ENCODE data around the gene CST7.

The CST7 gene, protein sequence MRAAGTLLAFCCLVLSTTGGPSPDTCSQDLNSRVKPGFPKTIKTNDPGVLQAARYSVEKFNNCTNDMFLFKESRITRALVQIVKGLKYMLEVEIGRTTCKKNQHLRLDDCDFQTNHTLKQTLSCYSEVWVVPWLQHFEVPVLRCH

DNA sequence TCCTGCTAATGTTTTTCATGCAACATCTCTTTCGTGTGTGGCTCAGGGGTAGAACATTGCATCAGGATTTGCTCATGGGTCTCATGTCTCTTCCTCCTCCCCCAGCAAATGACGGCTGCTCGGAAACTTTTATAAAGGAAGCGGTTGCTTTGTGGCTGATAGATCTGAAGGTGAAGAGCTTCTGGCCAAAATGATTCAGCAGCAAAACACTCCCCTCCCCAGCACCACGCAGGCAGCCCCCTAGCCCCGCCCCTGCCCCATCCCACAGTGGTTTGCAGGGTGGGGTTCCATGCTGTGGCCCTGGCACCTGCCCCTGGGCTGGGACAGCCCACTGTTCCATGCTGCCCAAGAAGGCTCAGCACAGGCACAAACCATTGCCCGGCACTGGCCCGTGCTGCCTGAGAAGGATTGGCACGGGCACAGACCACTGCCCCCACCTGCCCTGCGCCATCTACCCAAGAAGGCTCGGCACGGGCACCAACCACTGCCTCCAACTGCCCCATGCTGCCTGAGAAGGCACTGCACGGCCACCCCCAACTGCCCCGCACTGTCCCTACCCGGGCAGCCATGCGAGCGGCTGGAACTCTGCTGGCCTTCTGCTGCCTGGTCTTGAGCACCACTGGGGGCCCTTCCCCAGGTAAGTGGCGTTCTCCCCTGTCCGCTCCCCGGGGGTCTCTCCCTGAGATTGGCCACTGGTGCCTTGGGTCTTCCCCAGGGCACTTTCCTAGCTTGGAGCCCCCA is at the start of gene CST7:
Gene CST7 (plus strand): TSS at position 331 of the 741 bp plus-strand sequence. CDS start 237 bp downstream, at position 568.
- no peak for DNase-seq (ENCODE audit: low read depth)
- TF ChIP-seq, protein P1, sequence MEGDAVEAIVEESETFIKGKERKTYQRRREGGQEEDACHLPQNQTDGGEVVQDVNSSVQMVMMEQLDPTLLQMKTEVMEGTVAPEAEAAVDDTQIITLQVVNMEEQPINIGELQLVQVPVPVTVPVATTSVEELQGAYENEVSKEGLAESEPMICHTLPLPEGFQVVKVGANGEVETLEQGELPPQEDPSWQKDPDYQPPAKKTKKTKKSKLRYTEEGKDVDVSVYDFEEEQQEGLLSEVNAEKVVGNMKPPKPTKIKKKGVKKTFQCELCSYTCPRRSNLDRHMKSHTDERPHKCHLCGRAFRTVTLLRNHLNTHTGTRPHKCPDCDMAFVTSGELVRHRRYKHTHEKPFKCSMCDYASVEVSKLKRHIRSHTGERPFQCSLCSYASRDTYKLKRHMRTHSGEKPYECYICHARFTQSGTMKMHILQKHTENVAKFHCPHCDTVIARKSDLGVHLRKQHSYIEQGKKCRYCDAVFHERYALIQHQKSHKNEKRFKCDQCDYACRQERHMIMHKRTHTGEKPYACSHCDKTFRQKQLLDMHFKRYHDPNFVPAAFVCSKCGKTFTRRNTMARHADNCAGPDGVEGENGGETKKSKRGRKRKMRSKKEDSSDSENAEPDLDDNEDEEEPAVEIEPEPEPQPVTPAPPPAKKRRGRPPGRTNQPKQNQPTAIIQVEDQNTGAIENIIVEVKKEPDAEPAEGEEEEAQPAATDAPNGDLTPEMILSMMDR (IDR thresholded peaks at IDR 0.05; ENCODE audit: low read length, missing control alignments): no peak
- H3K4me3 ChIP-seq (replicated peaks; ENCODE audit: low read depth, low read length): no peak within 1 kb of the TSS

DNA sequence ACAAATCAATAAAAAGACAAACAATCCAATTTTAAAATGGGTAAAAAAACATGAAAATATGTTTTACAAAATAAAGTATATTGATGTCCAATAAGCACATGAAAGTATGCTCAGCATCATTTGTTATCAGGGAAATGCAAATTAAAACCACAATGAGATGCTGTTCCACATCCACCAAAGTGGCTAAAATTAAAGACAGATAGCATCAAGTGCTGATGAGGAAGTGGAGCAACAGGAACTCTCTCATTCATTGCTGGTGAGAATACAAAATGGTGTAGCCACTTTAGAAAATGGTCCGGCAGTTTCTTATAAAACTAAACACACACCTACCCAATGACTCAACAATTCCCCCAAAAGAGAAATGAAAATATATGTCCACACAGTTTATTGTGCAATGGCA is 42.3 kb upstream of the CST7 start:
- DNase-seq (ENCODE audit: low read depth): no peak

DNA sequence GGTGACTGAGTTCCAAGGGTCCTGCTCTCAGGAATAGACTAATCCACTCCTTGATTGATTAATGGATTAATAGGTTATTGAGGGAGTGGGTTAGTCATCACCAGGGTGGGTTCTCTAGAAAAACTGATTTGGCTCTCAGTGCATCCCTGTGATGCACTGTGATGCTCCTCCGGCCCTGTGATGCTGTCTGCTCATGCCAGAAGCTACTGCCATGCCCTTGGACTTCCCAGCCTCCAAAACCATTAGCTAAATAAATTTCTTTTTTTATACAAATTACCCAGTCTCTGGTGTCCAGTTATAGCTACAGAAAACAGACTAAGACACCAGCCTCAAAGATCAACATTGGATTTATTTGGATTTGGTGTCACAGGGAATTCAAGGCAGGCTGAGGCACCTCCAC is 40.4 kb upstream of the CST7 start:
- no peak overlapping the region for H3K4me3 ChIP-seq (replicated peaks; ENCODE audit: low read depth, low read length)
- TF ChIP-seq, protein P1 (IDR thresholded peaks at IDR 0.05; ENCODE audit: low read length, missing control alignments): no peak
- no peak for DNase-seq (ENCODE audit: low read depth)

More for the DNA sequence above, 42.3 kb upstream of the CST7 start:
- no peak overlapping the region for H3K4me3 ChIP-seq (replicated peaks; ENCODE audit: low read depth, low read length)
- TF ChIP-seq, protein P1 (IDR thresholded peaks at IDR 0.05; ENCODE audit: low read length, missing control alignments): no peak

DNA sequence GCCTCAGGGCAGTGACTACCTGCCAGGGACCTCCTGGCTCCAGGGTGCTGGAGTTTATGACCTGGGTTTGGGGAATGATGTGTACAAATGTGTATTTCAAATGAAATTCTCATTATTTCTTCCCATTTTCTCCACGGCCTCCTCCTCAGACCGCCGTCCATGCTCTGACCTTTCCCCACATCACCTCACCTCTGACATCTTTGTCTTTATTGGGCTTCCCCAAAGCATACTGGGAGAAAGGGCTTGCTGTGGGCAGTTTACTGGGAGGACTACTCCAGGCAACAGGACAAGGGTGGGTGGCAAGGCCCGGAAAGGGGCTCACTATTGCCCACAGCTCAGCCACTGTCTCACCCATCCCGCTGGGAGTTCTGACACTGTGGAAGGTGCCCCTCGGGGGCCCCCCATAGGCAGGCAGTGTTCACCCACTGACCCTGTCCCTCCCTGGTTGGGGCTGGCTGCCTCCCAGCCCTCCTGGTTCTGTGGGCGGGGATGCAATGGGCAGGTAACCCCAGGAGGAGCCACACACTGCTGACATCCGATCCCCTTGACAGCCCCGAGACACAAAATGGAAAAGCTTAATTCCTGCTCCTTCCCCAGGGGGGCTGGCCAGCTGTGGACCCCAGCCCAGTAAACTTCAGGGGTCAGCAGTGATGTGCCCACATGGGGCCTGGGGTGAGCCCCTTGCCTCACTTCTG is 39.8 kb upstream of the CST7 start:
- no peak overlapping the region for H3K4me3 ChIP-seq (replicated peaks; ENCODE audit: low read depth, low read length)
- no peak for DNase-seq (ENCODE audit: low read depth)
- TF ChIP-seq, protein P1 (IDR thresholded peaks at IDR 0.05; ENCODE audit: low read length, missing control alignments): no peak

DNA sequence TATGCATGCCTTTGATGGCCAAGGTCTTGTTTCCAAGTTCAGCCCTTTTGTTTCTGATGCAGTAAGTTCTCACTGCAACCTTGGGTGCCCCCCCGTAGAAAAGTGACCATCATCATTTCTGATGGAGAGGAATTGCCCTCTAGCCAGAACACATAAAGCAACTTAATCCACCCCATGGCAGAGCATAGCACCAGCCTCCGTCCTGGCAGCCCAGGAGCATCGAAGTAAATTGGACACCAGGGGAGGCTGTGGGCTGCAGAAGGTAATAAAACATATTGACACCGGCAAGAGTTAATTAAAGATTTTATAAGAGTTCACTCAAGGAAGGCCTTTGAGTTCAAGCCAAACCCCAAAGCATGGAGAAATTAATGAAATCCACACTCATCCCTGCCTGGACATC is 39.2 kb upstream of the CST7 start:
- TF ChIP-seq, protein P1 (IDR thresholded peaks at IDR 0.05; ENCODE audit: low read length, missing control alignments): no peak
- no peak overlapping the region for H3K4me3 ChIP-seq (replicated peaks; ENCODE audit: low read depth, low read length)
- no peak for DNase-seq (ENCODE audit: low read depth)

DNA sequence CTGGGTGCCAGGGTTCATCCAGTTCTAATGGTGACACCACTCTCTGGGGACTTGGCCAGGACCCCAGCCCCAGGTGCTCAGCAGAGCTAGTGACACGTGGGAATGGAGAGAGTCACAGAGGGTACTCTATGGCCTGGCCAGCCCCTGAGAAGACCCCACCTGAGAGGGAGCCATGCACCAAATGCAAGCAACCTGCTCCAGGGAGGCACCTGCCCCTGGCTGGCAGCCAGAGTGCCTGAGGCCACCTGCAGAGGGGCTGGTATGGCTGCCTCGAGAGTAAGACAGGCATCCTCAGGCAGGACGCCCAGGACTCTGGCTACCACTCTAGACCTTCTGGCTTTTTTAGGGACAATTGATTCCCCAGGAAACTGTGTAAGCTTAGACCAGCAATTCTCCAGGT is 38.6 kb upstream of the CST7 start:
- TF ChIP-seq, protein P1 (IDR thresholded peaks at IDR 0.05; ENCODE audit: low read length, missing control alignments): no peak
- DNase-seq (ENCODE audit: low read depth): no peak
- no peak overlapping the region for H3K4me3 ChIP-seq (replicated peaks; ENCODE audit: low read depth, low read length)
